CMK (cell line): ENCODE results near the gene CCDC24.

ENCODE experiments used
- DNase-seq: peaks from one replicate; pipeline ENCODE4 v3.0.0-alpha.2; 2010; ENCODE audit warnings: low read depth

Gene CCDC24

GRCh38 chr1:43963890-43964289 lies 27.5 kb upstream of the CCDC24 start:
- no peak for DNase-seq

GRCh38 chr1:43965316-43965715 lies 26.1 kb upstream of the CCDC24 start:
- DNase-seq: no peak

GRCh38 chr1:43968348-43968948 lies 23.0 kb upstream of the CCDC24 start:
- no peak for DNase-seq

GRCh38 chr1:43969416-43969745 lies 22.0 kb upstream of the CCDC24 start:
- DNase-seq: no peak

GRCh38 chr1:43969746-43970466 lies 21.5 kb upstream of the CCDC24 start, which contains the start of gene DPH2:
Gene DPH2, plus strand, starts transcription at chr1:43970010. Its CDS starts 166 bp downstream, at chr1:43970176.
- DNase-seq: peak; percentile 95

GRCh38 chr1:43970502-43970901 lies 20.9 kb upstream of the CCDC24 start:
- DNase-seq: no peak

GRCh38 chr1:43970911-43971310 lies 20.5 kb upstream of the CCDC24 start:
- no peak for DNase-seq

GRCh38 chr1:43971336-43971980 lies 19.9 kb upstream of the CCDC24 start:
- DNase-seq: no peak

GRCh38 chr1:43973981-43974442 lies 17.4 kb upstream of the CCDC24 start:
- DNase-seq: no peak

GRCh38 chr1:43974443-43975248 lies 16.8 kb upstream of the CCDC24 start, which contains the start of gene ATP6V0B:
Gene ATP6V0B, plus strand, starts transcription at chr1:43974960. Its CDS starts 81 bp downstream, at chr1:43975041.
- DNase-seq: peak; percentile 91

- no peak for DNase-seq
Observed at GRCh38 chr1:43975249-43975961, 16.0 kb upstream of the CCDC24 start.

GRCh38 chr1:43976045-43976444 lies 15.4 kb upstream of the CCDC24 start:
- DNase-seq: no peak

GRCh38 chr1:43976890-43977289 lies 14.5 kb upstream of the CCDC24 start:
- no peak for DNase-seq

GRCh38 chr1:43977376-43978263 lies 13.8 kb upstream of the CCDC24 start:
- DNase-seq: no peak

GRCh38 chr1:43978264-43978550 lies 13.2 kb upstream of the CCDC24 start:
- no peak for DNase-seq

- DNase-seq: no peak
Observed at GRCh38 chr1:43978551-43979260, 12.7 kb upstream of the CCDC24 start, which contains the start of gene B4GALT2. Gene B4GALT2, plus strand, starts transcription at chr1:43979210. Its CDS starts 1,951 bp downstream, at chr1:43981161.

GRCh38 chr1:43979261-43979527 lies 12.2 kb upstream of the CCDC24 start:
- DNase-seq: no peak

GRCh38 chr1:43979528-43980254 lies 11.7 kb upstream of the CCDC24 start:
- DNase-seq: no peak

- no peak for DNase-seq
Observed at GRCh38 chr1:43980255-43981134, 10.9 kb upstream of the CCDC24 start.
